ENCODE results near the gene TMEM109.

Gene TMEM109

DNA sequence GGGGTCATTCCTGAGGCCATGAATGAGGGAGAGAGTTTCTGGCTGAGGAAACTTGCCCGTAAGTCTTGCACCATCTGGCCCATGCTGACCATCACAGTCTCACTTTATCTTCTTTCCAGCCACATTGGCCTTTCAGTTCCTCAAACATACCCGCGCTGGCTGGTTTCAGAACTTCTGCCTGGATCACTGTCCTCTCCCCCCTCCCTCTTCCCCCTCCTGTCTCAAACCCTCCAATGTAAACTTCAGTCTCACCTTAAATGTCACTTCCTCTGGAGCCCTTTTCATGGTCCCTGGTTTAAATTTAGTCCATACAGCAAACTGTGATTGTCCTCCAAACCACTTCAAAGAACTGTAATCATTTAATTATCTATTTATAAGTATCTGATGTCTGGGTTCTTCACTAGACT is 3.7 kb upstream of the TMEM109 start:
- no peak for DNase-seq

DNA sequence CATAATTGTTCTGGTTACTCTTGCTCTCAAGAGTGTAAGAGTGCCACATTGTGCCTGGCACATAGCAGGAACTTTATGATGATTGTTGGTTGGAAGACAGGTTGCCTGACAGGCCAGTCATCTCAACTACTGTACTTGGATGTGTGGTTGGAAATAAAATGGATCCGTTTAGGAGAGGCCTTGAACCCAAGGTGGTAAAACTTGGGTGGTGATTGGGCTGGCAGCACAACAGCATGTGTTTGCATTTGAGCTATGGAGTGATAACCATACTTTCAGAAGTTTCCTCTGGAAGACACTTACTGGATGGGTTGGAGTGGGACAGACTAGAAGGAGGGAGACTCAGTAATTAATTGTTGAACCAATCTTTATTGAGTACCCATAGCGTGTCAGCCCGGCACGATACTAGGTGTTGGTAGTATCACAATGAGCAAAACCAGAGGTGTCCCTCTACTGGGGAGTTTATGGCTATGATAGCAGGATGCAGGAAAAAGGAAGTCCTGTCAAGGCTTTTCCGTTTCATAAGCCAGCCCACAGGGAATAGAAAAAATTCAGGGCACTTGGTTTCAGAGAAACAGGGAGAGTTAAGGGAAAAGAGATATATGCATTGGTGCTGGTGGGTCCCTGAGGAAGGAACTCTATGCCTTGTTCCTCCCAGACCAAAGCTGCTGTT is 3.1 kb upstream of the TMEM109 start:
- no peak for DNase-seq

DNA sequence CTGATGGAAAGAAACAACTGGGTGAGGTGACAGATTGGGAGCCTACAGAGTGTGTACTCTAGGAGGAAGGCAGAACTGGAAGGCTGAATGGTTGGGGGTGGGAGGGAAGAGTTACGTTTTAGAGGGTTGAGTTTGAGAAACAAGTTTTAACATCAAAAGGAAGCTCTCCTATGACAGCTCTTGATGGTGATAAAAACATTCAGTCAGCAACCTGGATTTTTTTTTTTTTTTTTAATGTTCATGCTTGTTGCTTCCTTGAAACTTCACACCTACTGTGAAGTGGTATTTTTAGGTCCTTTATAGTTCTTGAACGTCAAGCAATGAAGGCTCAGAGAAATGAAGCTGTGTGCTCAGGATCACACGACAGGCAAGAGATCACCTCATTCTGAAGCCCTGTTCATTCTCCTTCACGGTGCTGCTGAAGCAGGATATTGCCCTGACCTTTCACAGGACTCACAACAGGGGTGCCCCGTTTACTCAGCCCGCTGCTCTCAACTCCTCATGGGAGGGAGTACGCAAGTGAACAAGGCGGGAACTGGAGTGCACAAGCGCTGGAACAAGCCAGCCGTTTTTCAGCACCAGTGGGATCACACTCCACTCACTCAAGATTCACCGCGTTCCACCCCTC is 1.6 kb upstream of the TMEM109 start:
- no peak for DNase-seq

- no peak for DNase-seq
Measured at GRCh38 chr11:60912851-60913528, 968 bp upstream of the TMEM109 start.

- peak; percentile 43 to 44 for DNase-seq
Measured at GRCh38 chr11:60914633-60915247, 782 bp downstream of the TMEM109 start.

GRCh38 chr11:60915248-60915914 is 1.4 kb downstream of the TMEM109 start:
- peak; percentile 73 to 77 for DNase-seq

DNA sequence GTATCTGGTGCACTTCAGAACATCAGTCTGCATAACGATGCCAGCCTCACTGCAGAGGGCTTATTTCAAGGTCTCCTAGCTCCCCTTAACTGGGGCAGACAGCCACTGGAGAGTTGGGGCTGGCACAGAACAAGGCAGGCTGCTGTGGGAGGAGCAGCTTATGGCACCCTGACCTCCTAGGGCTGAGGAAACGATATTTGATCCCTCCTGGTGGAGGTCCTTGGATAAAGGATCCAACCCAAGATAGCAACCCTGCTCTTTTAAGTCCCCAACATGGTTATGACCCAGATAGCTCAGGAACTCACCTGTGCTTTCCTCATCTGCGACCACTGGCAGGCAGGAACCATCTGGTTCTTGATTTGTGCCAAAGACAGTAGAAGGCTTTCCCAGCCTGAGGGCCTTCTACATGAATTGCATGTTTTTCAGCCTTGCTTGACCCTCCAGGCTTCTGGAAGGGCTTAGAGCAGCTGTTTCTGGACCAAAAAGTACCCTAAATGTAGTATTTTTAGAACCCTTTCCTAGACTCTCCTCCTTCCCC is 2.8 kb downstream of the TMEM109 start:
- no peak for DNase-seq

DNA sequence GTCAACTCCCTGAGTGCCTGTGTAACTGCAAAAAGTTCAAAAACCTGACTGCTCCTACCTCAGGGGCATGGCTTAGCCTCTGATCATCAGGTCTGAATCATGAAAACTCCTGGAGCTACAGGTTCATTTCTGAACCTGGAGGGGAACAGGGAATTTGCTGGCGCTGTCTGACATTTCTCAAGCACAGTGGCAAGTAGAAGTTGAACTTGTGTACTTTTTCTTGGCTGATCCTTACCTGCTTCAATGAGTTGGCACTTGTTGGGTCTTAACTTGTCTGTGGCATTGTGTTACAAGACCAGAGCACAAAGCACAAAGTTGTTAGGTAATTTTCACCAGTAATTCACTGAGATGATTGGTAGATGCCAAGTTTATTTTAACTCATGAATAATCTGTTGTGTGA is 3.3 kb downstream of the TMEM109 start:
- DNase-seq: no peak

DNA sequence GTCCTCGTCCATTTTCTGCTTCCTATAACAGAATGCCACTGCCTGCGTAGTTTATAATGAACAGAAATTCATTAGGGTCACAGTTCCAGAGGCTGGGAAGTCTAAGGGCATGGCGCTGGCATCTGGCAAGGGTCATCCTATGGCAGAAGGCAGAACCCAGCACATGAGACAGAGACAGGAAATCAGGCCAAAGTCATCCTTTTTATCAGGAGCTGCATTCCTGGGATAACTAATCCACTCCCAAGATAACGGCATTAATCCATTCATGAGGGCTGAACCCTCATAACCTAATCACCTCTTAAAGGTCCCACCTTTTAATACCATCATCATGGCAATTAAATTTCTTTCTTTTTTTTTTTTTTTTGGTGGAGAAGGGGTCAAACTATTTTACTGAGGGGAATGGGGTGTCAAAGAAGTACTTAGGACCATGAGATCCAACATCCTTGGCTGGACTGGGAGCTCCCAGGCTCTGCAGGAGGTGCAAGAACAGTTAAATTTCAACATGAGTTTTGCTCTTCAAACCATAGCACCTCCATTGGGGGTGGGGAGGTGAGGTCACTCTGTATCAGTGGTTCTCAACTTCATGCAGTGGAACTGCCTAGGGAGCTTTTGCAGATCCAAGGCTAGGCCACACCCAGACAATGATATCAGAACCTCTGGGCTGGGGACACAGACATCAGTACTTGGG is 4.4 kb downstream of the TMEM109 start:
- DNase-seq: no peak

GRCh38 chr11:60918939-60919265 is 4.9 kb downstream of the TMEM109 start:
- DNase-seq: no peak

GRCh38 chr11:60919320-60919719 is 5.4 kb downstream of the TMEM109 start:
- no peak for DNase-seq

DNA sequence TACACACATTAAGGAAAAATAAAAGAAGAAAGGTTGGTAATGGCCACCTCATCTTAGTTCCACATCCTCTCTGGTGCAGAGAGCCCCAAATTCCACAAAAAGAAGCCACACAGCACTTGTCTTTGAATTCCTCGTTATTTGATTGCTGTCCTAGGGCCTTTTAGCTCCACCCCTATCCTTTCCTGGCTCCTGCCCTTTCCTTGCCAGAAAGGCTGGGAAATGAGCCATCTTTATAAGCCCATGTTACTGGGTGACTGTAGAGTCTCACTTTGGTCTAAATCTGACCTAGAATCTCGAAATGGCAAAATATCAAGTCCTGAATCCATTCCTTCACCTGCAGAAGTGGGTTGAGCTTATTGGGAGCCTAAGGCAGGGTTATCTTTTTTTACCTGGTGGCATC is 6.0 kb downstream of the TMEM109 start:
- no peak for DNase-seq

GRCh38 chr11:60921259-60921658 is 7.3 kb downstream of the TMEM109 start:
- DNase-seq: no peak

GRCh38 chr11:60921777-60922335 is 7.9 kb downstream of the TMEM109 start:
- DNase-seq: no peak

DNA sequence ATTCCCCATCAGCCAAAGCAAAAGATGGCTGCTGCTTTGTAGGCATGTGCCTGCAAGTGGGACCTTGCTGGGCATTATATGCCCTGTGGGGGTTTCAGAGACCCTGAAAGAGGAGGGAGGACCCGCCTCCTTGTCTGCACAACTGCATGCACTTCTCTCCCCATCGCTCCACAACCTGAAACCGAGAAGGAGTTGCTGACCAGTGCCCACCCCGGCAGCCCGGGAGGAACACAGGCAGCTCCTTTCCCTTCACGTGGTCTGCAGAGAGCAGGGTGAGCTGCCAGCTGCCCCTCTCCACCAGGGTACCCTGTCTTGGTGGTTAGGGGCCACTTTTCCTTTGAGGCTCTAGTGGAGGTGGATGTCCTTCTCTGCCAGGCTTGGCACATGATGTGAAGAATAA is 8.9 kb downstream of the TMEM109 start:
- DNase-seq: no peak

GRCh38 chr11:60923326-60923725 is 9.4 kb downstream of the TMEM109 start:
- no peak for DNase-seq

- no peak for DNase-seq
Measured at GRCh38 chr11:60923800-60924109, 9.8 kb downstream of the TMEM109 start.

GRCh38 chr11:60924110-60924905 is 10.3 kb downstream of the TMEM109 start, which contains the start of gene TMEM132A:
Gene TMEM132A, plus strand, starts transcription at chr11:60924460. Its CDS starts 174 bp downstream, at chr11:60924634.
- DNase-seq: peak in 1 of 2 experiments; percentile 29

DNA sequence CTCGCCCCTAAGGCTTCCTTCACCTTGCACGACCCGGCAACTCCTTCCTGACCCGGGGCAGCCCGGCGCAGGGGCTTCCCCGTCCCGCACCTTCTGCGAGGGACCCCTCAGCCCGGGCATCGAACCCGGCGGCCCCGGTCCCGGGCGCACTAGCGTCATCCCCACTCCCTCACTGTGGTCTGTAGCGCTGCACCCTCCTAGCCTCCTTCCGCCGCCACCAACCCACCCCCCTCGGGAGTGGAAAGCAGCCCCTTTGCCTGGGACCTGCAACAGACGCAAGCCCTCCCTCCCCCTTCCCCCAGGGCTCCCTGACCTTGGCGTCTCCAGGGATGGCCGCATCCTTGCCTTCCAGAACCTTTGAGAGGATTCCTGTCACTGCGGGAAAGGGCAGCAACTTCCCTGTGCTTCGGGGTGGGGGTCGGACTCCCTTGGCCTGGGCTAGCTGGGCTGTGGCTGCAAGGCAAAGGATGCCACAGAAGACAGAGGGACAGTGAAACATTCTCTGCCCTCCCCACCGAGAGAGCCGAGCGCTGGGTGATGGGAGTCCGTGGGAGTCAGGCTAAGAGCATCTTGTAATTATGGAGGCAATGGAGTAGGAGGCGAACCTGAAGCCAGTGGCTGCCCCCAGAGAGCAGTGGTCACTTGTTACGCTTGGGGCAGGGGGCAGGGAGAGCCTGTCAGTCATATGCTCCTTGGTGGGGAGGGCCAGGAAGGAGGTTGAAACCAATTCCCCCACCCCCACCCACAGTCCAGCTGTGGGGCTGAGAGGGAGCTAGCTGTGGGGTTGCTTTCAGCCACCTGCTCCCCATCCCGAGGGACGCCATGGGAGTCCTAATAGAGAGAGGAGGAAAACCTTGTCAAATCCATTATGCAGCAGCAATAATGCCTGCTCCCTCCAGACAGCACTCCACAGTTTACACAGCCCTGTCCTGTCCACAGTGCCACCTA is 11.2 kb downstream of the TMEM109 start:
- no peak for DNase-seq

GRCh38 chr11:60925868-60926267 is 11.9 kb downstream of the TMEM109 start:
- no peak for DNase-seq
